BE2C (cell line): ENCODE data around the gene USB1.

Experiments used
- DNase-seq: peaks from one replicate; pipeline ENCODE4 v3.0.0-alpha.2; 2020
- H3K27me3 ChIP-seq: fragments of 250-450 bp; sonication (Bioruptor Pico); 2 replicates; pipeline ENCODE4 v1.5.1; 2020; ENCODE audit warnings: mild to moderate bottlenecking
- H3K36me3 ChIP-seq: fragments of 250-450 bp; sonication (Bioruptor Pico); 2 replicates; pipeline ENCODE4 v1.5.1; 2020; ENCODE audit warnings: mild to moderate bottlenecking
- H3K4me1 ChIP-seq: fragments of 250-450 bp; sonication (Bioruptor Pico); 2 replicates; pipeline ENCODE4 v1.5.1; 2020
- H3K4me3 ChIP-seq: 2 replicates; pipeline ENCODE4 v1.5.1; 2011; ENCODE audit warnings: low read depth, low read length
- H3K9me3 ChIP-seq: fragments of 250-450 bp; sonication (Bioruptor Pico); 2 replicates; pipeline ENCODE4 v1.5.1; 2020
- CTCF ChIP-seq: IDR thresholded peaks from 2 replicates; pipeline ENCODE4 v1.5.1; 2012; ENCODE audit warnings: mild to moderate bottlenecking, low read depth, low read length

USB1 gene

GRCh38 chr16:58046936-58047335 is 45.7 kb downstream of the USB1 start:
- Histone ChIP-seq H3K27me3 (no peaks in the 10 kb centered on the region), H3K4me3 (no peak overlapping the region)
- TF ChIP-seq CTCF, result no peak

GRCh38 chr16:58047557-58048348 is 46.5 kb downstream of the USB1 start:
- Histone ChIP-seq H3K4me1 (no peaks in the 10 kb centered on the region), H3K36me3 (no peaks in the 10 kb centered on the region), H3K9me3 (no peaks in the 10 kb centered on the region), H3K27me3 (no peaks in the 10 kb centered on the region), H3K4me3 (no peak overlapping the region)
- TF ChIP-seq CTCF, result no peak
- no peak for DNase-seq

More at GRCh38 chr16:58046936-58047335, 45.7 kb downstream of the USB1 start:
- no peaks in the 10 kb centered on the region for H3K36me3 ChIP-seq
- H3K9me3 ChIP-seq, result no peaks in the 10 kb centered on the region
- H3K4me1 ChIP-seq, result no peaks in the 10 kb centered on the region
- no peak for DNase-seq

- Histone ChIP-seq H3K4me1 (no peaks in the 10 kb centered on the region), H3K9me3 (no peaks in the 10 kb centered on the region), H3K36me3 (no peaks in the 10 kb centered on the region), H3K27me3 (no peaks in the 10 kb centered on the region), H3K4me3 (no peak overlapping the region)
- DNase-seq, result no peak
- TF ChIP-seq CTCF, result no peak
These were observed 47.5 kb downstream of the USB1 start for GRCh38 chr16:58048494-58049231.

- no peaks in the 10 kb centered on the region for H3K27me3 ChIP-seq
- H3K9me3 ChIP-seq, result no peaks in the 10 kb centered on the region
- no peak for DNase-seq
- TF ChIP-seq CTCF, result no peak
- no peak overlapping the region for H3K4me3 ChIP-seq
- no peaks in the 10 kb centered on the region for H3K36me3 ChIP-seq
- H3K4me1 ChIP-seq, result no peaks in the 10 kb centered on the region
These were observed 48.3 kb downstream of the USB1 start for GRCh38 chr16:58049232-58050185.

GRCh38 chr16:58051296-58051695 is 50.1 kb downstream of the USB1 start:
- Histone ChIP-seq H3K36me3 (no peaks in the 10 kb centered on the region), H3K4me1 (no peaks in the 10 kb centered on the region), H3K9me3 (no peaks in the 10 kb centered on the region), H3K27me3 (no peaks in the 10 kb centered on the region), H3K4me3 (no peak overlapping the region)
- no peak for TF ChIP-seq CTCF
- no peak for DNase-seq
